ENCODE data around the gene PRORP. TPM values are rescaled to one million over a fixed set of nuclear protein-coding genes. Genes with fewer than 3 reads are reported as not detected.
A peak's percentile ranks its signal among the peaks of the same experiment; 100 is the strongest.

The PRORP gene
- total and polyA plus RNA-seq, 2 of the 13 experiments (the other 11 are each of a cell fraction or from before 2014, with no cell fraction given): 48.9 to 88.7 TPM

GRCh38 chr14:35121887-35122695, at the start of gene PRORP, which contains the start of gene PPP2R3C (continued):
- TF ChIP-seq NR1H2 (CRISPR knock-in tag; IDR thresholded peaks at IDR 0.05; ENCODE audit: borderline replicate concordance, low read depth): peak; percentile 86; the same call in 1 of the 2 replicates
- peak; percentile 77 for TF ChIP-seq TEAD3 (CRISPR knock-in tag; optimal IDR thresholded peaks at IDR 0.05; ENCODE audit: borderline replicate concordance)
- peak; percentile 84 for TF ChIP-seq ZNF329 (CRISPR knock-in tag; IDR thresholded peaks at IDR 0.05; ENCODE audit: low read depth)
- TF ChIP-seq SAP130 (CRISPR knock-in tag; IDR thresholded peaks at IDR 0.05; ENCODE audit: low read depth): peak; percentile 93
- TF ChIP-seq, protein P1, sequence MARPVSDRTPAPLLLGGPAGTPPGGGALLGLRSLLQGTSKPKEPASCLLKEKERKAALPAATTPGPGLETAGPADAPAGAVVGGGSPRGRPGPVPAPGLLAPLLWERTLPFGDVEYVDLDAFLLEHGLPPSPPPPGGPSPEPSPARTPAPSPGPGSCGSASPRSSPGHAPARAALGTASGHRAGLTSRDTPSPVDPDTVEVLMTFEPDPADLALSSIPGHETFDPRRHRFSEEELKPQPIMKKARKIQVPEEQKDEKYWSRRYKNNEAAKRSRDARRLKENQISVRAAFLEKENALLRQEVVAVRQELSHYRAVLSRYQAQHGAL (CRISPR knock-in tag; IDR thresholded peaks at IDR 0.05; ENCODE audit: not compliant biosample characterization): peak; percentile 94
- peak; percentile 99 for TF ChIP-seq ZHX1 (CRISPR knock-in tag; IDR thresholded peaks at IDR 0.05; ENCODE audit: low read depth)
- no peak for TF ChIP-seq CCAR2 (optimal IDR thresholded peaks at IDR 0.05; ENCODE audit: low read depth, low read length)
- peak; percentile 68; the same call in 1 of the 2 replicates for TF ChIP-seq U2AF2 (IDR thresholded peaks at IDR 0.05; ENCODE audit: low read depth, low read length)
- no peak for TF ChIP-seq ZKSCAN1 (IDR thresholded peaks at IDR 0.05; ENCODE audit: low read length)
- no peak; the same call in 1 of the 2 replicates for TF ChIP-seq KLF11 (CRISPR knock-in tag; IDR thresholded peaks at IDR 0.05)
- TF ChIP-seq ZNF770 (CRISPR knock-in tag; IDR thresholded peaks at IDR 0.05): peak; percentile 70
- peak; percentile 74; the same call in 1 of the 2 replicates for TF ChIP-seq NFIC (IDR thresholded peaks at IDR 0.05; ENCODE audit: low read length)
- TF ChIP-seq SSRP1 (CRISPR knock-in tag; IDR thresholded peaks at IDR 0.05): no peak; the same call in 1 of the 2 replicates
- peak; percentile 96 for TF ChIP-seq PHF8 (CRISPR knock-in tag; IDR thresholded peaks at IDR 0.05)
- TF ChIP-seq TARDBP (CRISPR knock-in tag; IDR thresholded peaks at IDR 0.05): 0 out of 2 replicates have a peak, but pooled peaks have one; percentile 10
- peak; percentile 95 for TF ChIP-seq PHF20 (CRISPR knock-in tag; IDR thresholded peaks at IDR 0.05)
- TF ChIP-seq RBFOX2 (IDR thresholded peaks at IDR 0.05; ENCODE audit: low read depth, low read length): peak; percentile 86
- peak; percentile 94 for TF ChIP-seq CBFB (CRISPR knock-in tag; IDR thresholded peaks at IDR 0.05)
- no peak for TF ChIP-seq FLYWCH1 (CRISPR knock-in tag; IDR thresholded peaks at IDR 0.05)
- TF ChIP-seq CBX5 (CRISPR knock-in tag; IDR thresholded peaks at IDR 0.05; ENCODE audit: borderline replicate concordance): peak; percentile 90
- TF ChIP-seq, protein P2, sequence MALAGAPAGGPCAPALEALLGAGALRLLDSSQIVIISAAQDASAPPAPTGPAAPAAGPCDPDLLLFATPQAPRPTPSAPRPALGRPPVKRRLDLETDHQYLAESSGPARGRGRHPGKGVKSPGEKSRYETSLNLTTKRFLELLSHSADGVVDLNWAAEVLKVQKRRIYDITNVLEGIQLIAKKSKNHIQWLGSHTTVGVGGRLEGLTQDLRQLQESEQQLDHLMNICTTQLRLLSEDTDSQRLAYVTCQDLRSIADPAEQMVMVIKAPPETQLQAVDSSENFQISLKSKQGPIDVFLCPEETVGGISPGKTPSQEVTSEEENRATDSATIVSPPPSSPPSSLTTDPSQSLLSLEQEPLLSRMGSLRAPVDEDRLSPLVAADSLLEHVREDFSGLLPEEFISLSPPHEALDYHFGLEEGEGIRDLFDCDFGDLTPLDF (CRISPR knock-in tag; IDR thresholded peaks at IDR 0.05): peak; percentile 99
- peak; percentile 74; the same call in 1 of the 2 replicates for TF ChIP-seq ZNF530 (CRISPR knock-in tag; IDR thresholded peaks at IDR 0.05; ENCODE audit: low read depth)

Measured in HepG2 (cell line).